GM23338 (cell line): Measurements from ENCODE around the gene TGFBR1. TPM values are rescaled to one million over a fixed set of nuclear protein-coding genes. Genes with fewer than 3 reads are reported as not detected.

Source experiments
- ATAC-seq: fragments of 200-7000 bp; cut with Tn5 transposase; 3 replicates; pipeline ENCODE4 v1.9.1; 2020
- DNase-seq: peaks from one replicate; pipeline ENCODE4 v3.0.0-alpha.2; 2015; ENCODE audit warnings: low spot score
- H2AFZ ChIP-seq: fragments of 200-600 bp; sonication (generic); 2 replicates; pipeline ENCODE4 v1.8.0; 2016; ENCODE audit warnings: antibody characterized with exemption, mild to moderate bottlenecking, moderate library complexity
- H3F3A ChIP-seq: fragments of 200-600 bp; sonication (generic); replicated peaks from 2 replicates; pipeline ENCODE4 v1.8.0; 2017; ENCODE audit warnings: antibody characterized with exemption, mixed run types, low read depth
- H3K27ac ChIP-seq: fragments of 200-600 bp; sonication (generic); 2 replicates; pipeline ENCODE4 v1.6.1; 2016; ENCODE audit warnings: low read depth
- H3K27me3 ChIP-seq: fragments of 200-600 bp; sonication (generic); 2 replicates; pipeline ENCODE4 v1.8.0; 2016; ENCODE audit warnings: mild to moderate bottlenecking, mixed run types, moderate library complexity; ENCODE audit not compliant: insufficient read depth
- H3K36me3 ChIP-seq: fragments of 200-600 bp; sonication (generic); 2 replicates; pipeline ENCODE4 v1.8.0; 2016; ENCODE audit warnings: mild to moderate bottlenecking; ENCODE audit not compliant: insufficient read depth
- H3K4me1 ChIP-seq: fragments of 200-600 bp; sonication (generic); 2 replicates; pipeline ENCODE4 v1.8.0; 2016; ENCODE audit warnings: mild to moderate bottlenecking, moderate library complexity; ENCODE audit not compliant: insufficient read depth
- H3K4me2 ChIP-seq: fragments of 200-600 bp; sonication (generic); 2 replicates; pipeline ENCODE4 v1.7.1; 2017; ENCODE audit warnings: mixed run types
- H3K4me3 ChIP-seq: fragments of 200-600 bp; sonication (generic); 2 replicates; pipeline ENCODE4 v1.6.1; 2016; ENCODE audit warnings: mixed run types
- H3K79me2 ChIP-seq: fragments of 200-600 bp; sonication (generic); replicated peaks from 2 replicates; pipeline ENCODE4 v1.8.0; 2017; ENCODE audit warnings: mild to moderate bottlenecking; ENCODE audit not compliant: insufficient read depth
- H3K9me2 ChIP-seq: fragments of 200-600 bp; sonication (generic); 2 replicates; pipeline ENCODE4 v1.8.0; 2017; ENCODE audit not compliant: insufficient read depth
- H4K20me1 ChIP-seq: fragments of 200-600 bp; sonication (generic); replicated peaks from 2 replicates; pipeline ENCODE4 v1.8.0; 2017; ENCODE audit warnings: mild to moderate bottlenecking; ENCODE audit not compliant: insufficient read depth
- H3K27ac Mint-ChIP-seq: 2 replicates; pipeline ENCODE4 v1.8.0; 2020; ENCODE audit warnings: inconsistent platforms, mild to moderate bottlenecking, moderate library complexity, mixed read lengths
- H3K27me3 Mint-ChIP-seq: 3 replicates; pipeline ENCODE4 v1.8.0; 2022; ENCODE audit warnings: low read depth, mild to moderate bottlenecking, moderate library complexity, mixed read lengths, inconsistent platforms; ENCODE audit not compliant: insufficient read depth, poor library complexity
- H3K36me3 Mint-ChIP-seq: 3 replicates; pipeline ENCODE4 v1.8.0; 2021; ENCODE audit warnings: low read depth, mild to moderate bottlenecking, inconsistent platforms, moderate library complexity, mixed read lengths
- H3K4me1 Mint-ChIP-seq: 3 replicates; pipeline ENCODE4 v1.8.0; 2020; ENCODE audit warnings: mild to moderate bottlenecking, inconsistent platforms, mixed read lengths
- H3K4me3 Mint-ChIP-seq: 3 replicates; pipeline ENCODE4 v1.8.0; 2021; ENCODE audit warnings: moderate library complexity, mild to moderate bottlenecking, inconsistent platforms, mixed read lengths
- H3K9me3 Mint-ChIP-seq: 3 replicates; pipeline ENCODE4 v1.8.0; 2020; ENCODE audit warnings: moderate library complexity, mild to moderate bottlenecking, inconsistent platforms, mixed read lengths
- EZH2 ChIP-seq: fragments of 200-600 bp; sonication (generic); IDR thresholded peaks from one replicate; pipeline ENCODE4 v1.8.0; 2017; ENCODE audit warnings: antibody characterized with exemption, mild to moderate bottlenecking, low read depth; ENCODE audit not compliant: unreplicated experiment
- EZH2phosphoT487 ChIP-seq: fragments of 200-600 bp; sonication (generic); IDR thresholded peaks from one replicate; pipeline ENCODE4 v1.8.1; 2018; ENCODE audit warnings: antibody characterized with exemption; ENCODE audit not compliant: unreplicated experiment
- JUNB ChIP-seq: IDR thresholded peaks from one replicate; pipeline ENCODE4 v1.6.1; 2016; ENCODE audit warnings: antibody characterized with exemption; ENCODE audit not compliant: unreplicated experiment
- POLR2AphosphoS5 ChIP-seq: IDR thresholded peaks from 2 replicates; pipeline ENCODE4 v1.6.1; 2016; ENCODE audit warnings: antibody characterized with exemption, low read depth
- STAT1 ChIP-seq: IDR thresholded peaks from one replicate; pipeline ENCODE4 v1.6.1; 2016; ENCODE audit warnings: antibody characterized with exemption; ENCODE audit not compliant: unreplicated experiment
- ZNF462 ChIP-seq: fragments of 250-450 bp; sonication (Bioruptor Pico); IDR thresholded peaks from 2 replicates; pipeline ENCODE4 v1.5.0; 2020; ENCODE audit warnings: mild to moderate bottlenecking, moderate library complexity
- polyA plus RNA-seq: library from polyadenylated mRNA; unstranded; fragments of >200 nt; fragmentation: Nextera tagmentation; extraction: Ambion mirVana; gene quantifications from 2 replicates; pipeline ENCODE4 v1.2.1, GENCODE V29; 2016
- total RNA-seq: library from RNA; depleted of rRNA; stranded (reverse); fragments of >200 nt; shearing (Covaris generic); gene quantifications from 2 replicates; pipeline ENCODE4 v1.2.3, GENCODE V29; 2014
- TF ChIP-seq, protein P1 (sequence below), 2 experiments: fragments of 200-600 bp in 1 of 2; sonication (generic) in 1 of 2; conservative IDR thresholded peaks; 2 replicates each; pipeline versions ENCODE4 v1.5.1 to v1.6.1; 2016 to 2017; ENCODE audit warnings: antibody characterized with exemption in 2 of 2, low read depth in 2 of 2, mild to moderate bottlenecking in 2 of 2, moderate library complexity in 1 of 2
- TF ChIP-seq, protein P2 (sequence below): IDR thresholded peaks from 2 replicates; pipeline ENCODE4 v1.6.1; 2016; ENCODE audit warnings: antibody characterized with exemption

TGFBR1 gene
- total and polyA plus RNA-seq, 2 experiments from 2014 or later: 9.3 to 40.2 TPM

- H3K4me1 ChIP-seq: peaks cover 10% of the 10 kb centered on the region
- Mint-ChIP-seq H3K27me3 (no peaks in the 10 kb centered on the region), H3K4me3 (no peak overlapping the region), H3K36me3 (peaks cover 18% of the 10 kb centered on the region), H3K9me3 (peaks cover 6% of the 10 kb centered on the region; the same call in 1 of the 3 replicates), H3K27ac (no peak overlapping the region), H3K4me1 (peaks cover 23% of the 10 kb centered on the region; the same call in 2 of the 3 replicates)
- no peak for DNase-seq
- no peak overlapping the region for H3K4me3 ChIP-seq
- H4K20me1 ChIP-seq: peaks cover 15% of the 10 kb centered on the region; the same call in 1 of the 2 replicates
- H3K27ac ChIP-seq: no peak overlapping the region
- H3K9me2 ChIP-seq: no peaks in the 10 kb centered on the region
- H2AFZ ChIP-seq: no peak overlapping the region
- H3F3A ChIP-seq: no peaks in the 10 kb centered on the region
- H3K79me2 ChIP-seq: peaks cover 77% of the 10 kb centered on the region
- H3K36me3 ChIP-seq: no peaks in the 10 kb centered on the region
- TF ChIP-seq EZH2phosphoT487: no peak
- no peak for TF ChIP-seq POLR2AphosphoS5
- TF ChIP-seq JUNB: no peak
- TF ChIP-seq ZNF462 (CRISPR knock-in tag): no peak
- no peak for TF ChIP-seq EZH2
- TF ChIP-seq, protein P1, sequence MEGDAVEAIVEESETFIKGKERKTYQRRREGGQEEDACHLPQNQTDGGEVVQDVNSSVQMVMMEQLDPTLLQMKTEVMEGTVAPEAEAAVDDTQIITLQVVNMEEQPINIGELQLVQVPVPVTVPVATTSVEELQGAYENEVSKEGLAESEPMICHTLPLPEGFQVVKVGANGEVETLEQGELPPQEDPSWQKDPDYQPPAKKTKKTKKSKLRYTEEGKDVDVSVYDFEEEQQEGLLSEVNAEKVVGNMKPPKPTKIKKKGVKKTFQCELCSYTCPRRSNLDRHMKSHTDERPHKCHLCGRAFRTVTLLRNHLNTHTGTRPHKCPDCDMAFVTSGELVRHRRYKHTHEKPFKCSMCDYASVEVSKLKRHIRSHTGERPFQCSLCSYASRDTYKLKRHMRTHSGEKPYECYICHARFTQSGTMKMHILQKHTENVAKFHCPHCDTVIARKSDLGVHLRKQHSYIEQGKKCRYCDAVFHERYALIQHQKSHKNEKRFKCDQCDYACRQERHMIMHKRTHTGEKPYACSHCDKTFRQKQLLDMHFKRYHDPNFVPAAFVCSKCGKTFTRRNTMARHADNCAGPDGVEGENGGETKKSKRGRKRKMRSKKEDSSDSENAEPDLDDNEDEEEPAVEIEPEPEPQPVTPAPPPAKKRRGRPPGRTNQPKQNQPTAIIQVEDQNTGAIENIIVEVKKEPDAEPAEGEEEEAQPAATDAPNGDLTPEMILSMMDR (conservative IDR thresholded peaks at IDR 0.05; ENCODE audit: low read depth in 2 of 2): no peak
- TF ChIP-seq, protein P2, sequence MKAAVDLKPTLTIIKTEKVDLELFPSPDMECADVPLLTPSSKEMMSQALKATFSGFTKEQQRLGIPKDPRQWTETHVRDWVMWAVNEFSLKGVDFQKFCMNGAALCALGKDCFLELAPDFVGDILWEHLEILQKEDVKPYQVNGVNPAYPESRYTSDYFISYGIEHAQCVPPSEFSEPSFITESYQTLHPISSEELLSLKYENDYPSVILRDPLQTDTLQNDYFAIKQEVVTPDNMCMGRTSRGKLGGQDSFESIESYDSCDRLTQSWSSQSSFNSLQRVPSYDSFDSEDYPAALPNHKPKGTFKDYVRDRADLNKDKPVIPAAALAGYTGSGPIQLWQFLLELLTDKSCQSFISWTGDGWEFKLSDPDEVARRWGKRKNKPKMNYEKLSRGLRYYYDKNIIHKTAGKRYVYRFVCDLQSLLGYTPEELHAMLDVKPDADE: no peak
- no peak for TF ChIP-seq STAT1
- no peak overlapping the region for H3K4me2 ChIP-seq
- H3K27me3 ChIP-seq: no peaks in the 10 kb centered on the region
- no peak for ATAC-seq
These were observed 20.5 kb downstream of the TGFBR1 start for GRCh38 chr9:99125446-99125845.
